ENCODE results near the gene TMEM63C.
"Not testable (repeated sequence)": the region's sequence is repeated elsewhere in the genome, so short reads cannot be mapped to it uniquely, and the experiment has no call there.

TMEM63C gene

GRCh38 chr14:77260631-77261030 is 79.0 kb downstream of the TMEM63C start:
- no peak for DNase-seq

DNA sequence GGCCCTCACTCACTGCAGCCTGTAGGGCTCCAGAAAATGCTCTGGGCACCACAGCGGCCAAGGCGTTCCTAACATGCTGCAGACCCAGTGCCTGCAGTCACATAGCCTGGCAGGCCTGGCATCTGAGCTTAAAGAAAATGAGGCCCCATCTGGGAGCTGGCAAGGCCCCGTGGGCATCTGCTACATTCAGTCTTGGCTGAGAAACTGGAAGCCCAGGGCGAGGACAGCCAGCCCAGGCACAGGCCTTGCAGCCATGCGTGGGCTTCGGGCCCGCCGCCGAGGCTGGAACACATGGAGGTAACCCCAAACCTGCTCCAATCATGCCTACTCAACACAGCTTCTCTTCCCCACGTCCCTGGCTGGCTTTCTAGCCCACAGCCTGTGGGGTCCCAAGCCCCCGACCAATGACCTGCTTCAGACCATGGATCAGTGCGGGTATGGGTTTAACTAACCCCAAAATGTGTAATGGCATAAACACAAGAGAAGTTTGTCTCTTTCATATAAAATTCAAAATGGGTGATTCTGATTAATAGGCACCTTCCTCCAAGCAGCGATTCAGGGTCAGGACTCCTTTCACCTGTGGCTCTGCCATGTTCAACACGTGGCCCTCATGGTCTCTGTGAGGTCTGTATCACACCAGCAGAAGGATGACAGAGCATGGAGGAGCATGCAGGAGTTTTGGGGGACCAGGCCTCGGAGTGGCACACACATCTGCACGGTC is 83.0 kb downstream of the TMEM63C start:
- no peak for DNase-seq

DNA sequence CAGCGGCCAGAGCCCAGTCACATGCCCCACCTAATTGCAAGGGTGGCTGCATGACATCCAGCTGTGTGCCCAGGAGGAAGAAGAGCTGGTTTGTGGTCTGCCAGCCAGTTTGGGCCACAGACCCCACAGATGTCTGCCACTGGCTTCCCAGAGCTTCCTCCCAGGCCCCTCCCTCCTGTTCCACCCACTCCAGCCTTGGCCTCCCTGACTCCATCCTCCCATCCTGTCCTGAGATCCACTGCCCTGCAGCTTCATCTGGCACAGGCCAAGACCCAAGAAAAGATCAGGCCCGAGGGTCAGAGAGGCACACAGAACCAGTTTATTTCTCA is 83.6 kb downstream of the TMEM63C start:
- DNase-seq: no peak

DNA sequence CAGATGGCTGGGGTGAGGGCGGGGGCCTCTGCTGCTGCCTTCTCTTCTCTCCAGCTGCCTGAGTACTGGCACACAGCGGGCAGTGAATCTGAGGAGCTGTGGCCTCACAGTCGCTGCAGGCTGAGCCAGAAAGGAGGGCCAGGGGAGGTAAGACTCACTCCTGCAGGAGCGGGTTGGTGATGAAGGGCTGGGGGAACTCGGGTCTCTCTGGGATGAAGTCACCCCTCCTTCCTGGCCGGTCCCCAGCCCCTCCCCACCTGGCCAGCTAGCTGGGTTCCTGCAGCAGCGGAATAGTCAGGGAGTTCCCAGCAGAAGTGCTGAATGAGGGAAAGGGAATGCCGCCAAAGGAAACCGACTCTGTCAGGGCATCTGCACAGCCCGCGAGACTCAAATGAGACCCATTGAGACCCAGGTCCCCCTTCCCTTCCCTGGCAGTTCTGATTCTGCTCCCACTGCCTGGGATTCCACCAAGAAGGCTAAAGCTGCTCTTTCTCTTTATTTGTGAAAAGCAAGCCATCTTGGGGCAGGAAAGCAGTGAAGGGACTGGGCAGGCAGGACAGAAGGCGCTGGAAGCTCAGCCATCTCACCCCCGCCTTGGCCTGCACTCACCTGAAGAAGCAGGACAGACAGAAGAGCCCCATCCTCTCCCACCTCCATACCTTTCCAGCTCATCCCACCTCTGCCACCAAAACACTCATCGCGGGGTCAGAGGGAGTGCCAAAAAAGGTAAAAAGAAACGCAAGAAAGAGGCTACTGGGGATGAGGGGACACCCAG is 84.2 kb downstream of the TMEM63C start:
- no peak for DNase-seq

DNA sequence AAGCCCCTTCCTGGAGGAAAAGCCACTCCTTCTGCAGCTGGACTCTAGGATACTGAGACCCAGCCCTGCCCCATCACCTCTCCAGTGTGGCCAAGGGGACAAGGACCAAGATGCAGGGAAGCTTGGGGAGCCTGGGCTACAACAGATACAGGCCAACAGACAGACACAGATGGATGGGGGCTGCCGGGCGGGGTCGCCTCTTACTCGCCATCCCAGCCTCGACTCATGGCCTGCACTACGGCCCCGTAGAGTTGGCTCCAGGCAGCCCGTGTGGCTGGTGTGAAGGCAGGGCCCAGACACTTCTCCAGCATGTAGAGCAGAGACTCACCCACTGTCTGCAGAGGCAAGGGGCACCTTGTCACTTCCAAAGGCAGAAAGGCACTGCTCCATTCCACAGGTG is 84.7 kb downstream of the TMEM63C start:
- DNase-seq: no peak

GRCh38 chr14:77267937-77268699 is 86.5 kb downstream of the TMEM63C start:
- DNase-seq: no peak

GRCh38 chr14:77268989-77269600 is 87.5 kb downstream of the TMEM63C start:
- no peak for DNase-seq

DNA sequence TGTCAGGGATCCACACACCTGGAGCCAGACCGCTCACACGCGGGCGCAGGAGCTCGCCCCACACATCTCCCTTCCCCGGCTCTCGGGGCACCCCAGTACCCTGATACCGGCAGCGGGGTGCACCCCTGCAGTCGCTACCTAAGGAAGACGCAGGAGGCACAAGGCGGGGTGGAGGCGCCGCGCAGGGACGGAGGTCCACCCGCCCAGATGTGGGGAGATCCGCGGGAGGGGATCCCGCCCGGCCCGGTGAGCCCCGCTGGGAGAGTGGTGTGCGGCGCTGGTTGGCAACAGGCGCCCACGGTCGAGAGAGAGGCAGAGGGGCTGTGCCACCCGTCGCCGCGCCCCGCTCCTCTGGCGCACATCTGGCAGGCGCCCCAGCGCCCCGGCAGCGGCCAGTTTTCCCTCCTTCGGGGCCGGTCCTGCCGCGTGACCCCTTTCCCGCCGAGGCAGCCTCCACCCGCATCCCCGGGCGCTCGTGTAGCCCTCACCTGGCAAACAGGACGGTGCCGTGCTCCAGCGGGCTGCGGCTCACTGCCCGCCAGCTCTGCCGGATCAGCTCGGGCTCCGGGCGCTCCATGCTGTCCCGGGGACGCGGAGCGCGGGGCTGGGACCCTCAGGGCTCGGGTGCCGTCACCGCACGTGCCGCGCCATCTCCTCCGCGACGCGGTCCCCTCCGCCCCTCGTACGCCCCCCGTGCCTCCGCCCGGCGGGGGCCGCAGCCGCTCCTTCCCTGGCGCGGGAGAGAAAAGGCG is 88.9 kb downstream of the TMEM63C start:
- DNase-seq: no peak

- DNase-seq: no peak
Observed at GRCh38 chr14:77271113-77271710, 89.6 kb downstream of the TMEM63C start, which contains the start of gene NGB. NGB (minus strand) TSS chr14:77271206; CDS start chr14:77270937, 269 bp downstream.

GRCh38 chr14:77272261-77272660 is 90.7 kb downstream of the TMEM63C start:
- no peak for DNase-seq

DNA sequence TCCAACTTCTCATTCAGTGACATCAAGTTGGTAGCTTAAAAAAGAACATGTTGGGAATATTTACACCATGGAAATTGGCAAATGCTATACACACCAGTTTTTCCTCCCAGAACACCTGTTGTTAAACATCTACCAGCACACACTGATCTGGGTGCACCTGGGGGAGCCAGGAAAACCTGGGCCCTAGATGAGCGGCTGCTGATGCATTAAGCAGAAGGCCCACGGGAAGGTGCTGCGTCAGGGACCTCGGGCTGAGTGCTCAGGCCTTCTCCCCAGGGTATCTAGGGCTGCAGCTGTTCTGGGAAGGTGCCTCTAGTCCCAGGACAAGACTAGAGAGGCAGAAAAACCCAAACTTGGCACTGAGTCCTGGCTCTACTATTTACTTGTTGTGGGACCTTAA is 92.2 kb downstream of the TMEM63C start:
- no peak for DNase-seq

DNA sequence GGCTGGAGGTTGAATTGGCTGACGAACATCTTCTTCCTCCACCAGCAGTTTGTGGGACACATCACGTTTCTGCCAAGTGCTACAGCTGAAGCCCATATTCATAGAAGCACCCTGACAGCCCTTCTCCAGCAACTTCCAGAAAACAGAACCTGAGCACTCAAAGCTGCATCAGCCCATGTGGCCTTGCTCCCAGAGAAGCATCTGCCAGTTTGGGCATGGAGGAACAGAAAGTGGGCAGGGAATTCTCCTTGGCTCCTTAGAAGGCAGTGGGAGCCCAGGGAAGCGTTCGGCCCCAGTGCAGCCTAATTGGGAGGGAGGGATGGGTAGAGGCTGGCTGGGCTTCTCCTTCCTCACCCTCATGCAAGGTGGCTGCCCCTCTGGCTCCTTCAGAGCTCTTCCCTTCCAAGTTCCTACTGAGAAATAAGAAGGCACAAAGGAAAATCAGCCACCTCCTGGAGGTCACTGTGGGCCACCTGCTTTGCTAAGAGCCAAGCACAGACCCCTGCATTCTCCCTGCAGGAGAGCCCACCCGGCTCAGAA is 93.5 kb downstream of the TMEM63C start:
- DNase-seq: no peak

GRCh38 chr14:77275601-77276017 is 94.0 kb downstream of the TMEM63C start:
- DNase-seq: no peak

DNA sequence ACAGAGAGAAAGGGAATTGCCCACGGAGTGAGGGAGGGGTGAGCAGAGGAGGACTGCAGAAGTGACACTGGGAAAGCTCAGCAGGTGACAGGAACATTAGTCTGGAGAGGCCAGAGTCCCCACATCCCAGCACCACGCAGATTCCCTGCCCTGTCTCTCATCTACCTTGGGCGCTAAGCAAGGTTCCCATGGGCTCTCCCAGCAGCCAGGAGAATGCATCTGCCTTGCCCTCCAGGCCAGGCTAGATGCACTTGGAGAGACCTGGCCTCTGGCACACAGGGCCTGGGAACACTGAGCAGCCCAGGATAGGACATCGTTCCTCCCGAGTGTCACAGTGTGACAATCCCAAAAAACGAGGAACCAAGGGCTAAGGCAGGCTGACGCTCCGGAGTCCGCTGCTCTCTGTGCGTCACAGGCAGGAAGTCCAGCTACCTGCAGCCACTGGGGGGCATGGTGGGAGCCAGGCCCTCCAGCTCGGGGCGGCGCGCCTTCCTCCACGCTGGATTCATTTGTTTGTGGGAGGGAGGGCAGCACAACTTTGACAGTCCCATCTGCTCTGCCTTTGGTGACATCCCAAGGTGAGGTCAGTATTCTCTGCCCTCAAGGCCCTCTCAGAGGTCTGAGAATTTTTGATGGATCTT is 94.8 kb downstream of the TMEM63C start:
- DNase-seq: no peak

- no peak for DNase-seq
Observed at GRCh38 chr14:77276959-77277358, 95.4 kb downstream of the TMEM63C start.

- no peak for DNase-seq
Observed at GRCh38 chr14:77278461-77279230, 97.0 kb downstream of the TMEM63C start.

- DNase-seq: no peak
Observed at GRCh38 chr14:77279719-77280118, 98.1 kb downstream of the TMEM63C start.

- not testable (repeated sequence) for DNase-seq
Observed at GRCh38 chr14:77280921-77281320, 99.3 kb downstream of the TMEM63C start.

GRCh38 chr14:77281852-77282410 is 100.3 kb downstream of the TMEM63C start:
- no peak for DNase-seq

DNA sequence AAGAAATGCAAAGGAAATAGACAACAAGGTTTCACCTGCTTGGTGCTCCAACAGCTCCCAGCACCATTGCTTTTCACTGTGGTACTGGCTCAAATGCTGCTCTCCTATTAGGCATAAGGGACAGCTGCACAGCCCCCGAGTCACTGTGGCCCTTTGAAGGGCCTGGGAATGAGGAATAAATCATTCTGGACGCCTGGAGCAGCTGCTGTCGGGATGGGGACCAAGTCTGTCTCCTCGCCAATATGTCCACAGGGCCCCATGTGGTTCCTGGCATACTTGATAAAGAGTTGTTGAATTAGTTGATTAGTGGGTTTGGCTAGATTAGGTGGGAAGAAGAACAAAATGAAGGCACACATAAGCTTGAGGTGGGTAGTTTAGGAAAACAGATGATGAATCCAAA is 102.5 kb downstream of the TMEM63C start:
- no peak for DNase-seq
